ENCODE measurements around the gene SLC15A2. TPM values are rescaled to one million over a fixed set of nuclear protein-coding genes. Genes with fewer than 3 reads are reported as not detected.
"Not testable (repeated sequence)": the region's sequence is repeated elsewhere in the genome, so short reads cannot be mapped to it uniquely, and the experiment has no call there.

SLC15A2 gene
- polyA plus RNA-seq, 3 donors = 0.37 to 5.4 (median 0.62) TPM

DNA sequence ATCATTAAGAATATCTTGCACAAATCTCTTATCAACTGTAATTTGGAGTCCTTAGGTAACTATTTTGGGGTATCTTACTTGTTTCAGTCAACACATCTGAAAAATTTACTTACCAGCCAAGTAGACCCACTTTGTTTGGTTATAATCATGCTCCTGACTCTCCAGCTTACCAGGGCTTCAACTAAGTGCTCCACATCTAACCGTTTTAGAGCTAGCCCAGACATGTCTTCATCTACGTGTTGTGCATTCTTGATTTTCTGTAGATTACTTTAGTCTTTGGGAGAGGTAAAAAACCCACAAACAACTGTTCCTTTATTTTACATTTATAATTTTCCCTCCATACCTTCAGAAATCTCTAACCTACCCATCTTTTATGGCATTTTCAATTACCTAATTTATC lies 41.9 kb upstream of the SLC15A2 start:
- H4K20me1 ChIP-seq (ENCODE audit: insufficient read depth, low read length) = peaks cover 9% of the 10 kb centered on the region
- H3K27me3 Mint-ChIP-seq (ENCODE audit: low read depth in 3 of 3) = no peaks in the 10 kb centered on the region
- H3K4me1 ChIP-seq (ENCODE audit: control insufficient read depth in 1 of 2, insufficient read depth in 2 of 2, low read length in 2 of 2) = no peaks in the 10 kb centered on the region
- H3K9me3 Mint-ChIP-seq = peaks cover 0 to 3% (median 0%) of the 10 kb centered on the region in 7 donors
- no peaks in the 10 kb centered on the region for H3K9me3 ChIP-seq (replicated peaks in 1 of 2; ENCODE audit: control insufficient read depth in 1 of 2, insufficient read depth in 1 of 2, low read length in 2 of 2)
- peaks cover 97% of the 10 kb centered on the region for H3K79me2 ChIP-seq (ENCODE audit: insufficient read depth, low read length)
- WGBS (ENCODE audit: insufficient coverage) = no CpG with 5 or more reads among the region's 2 CpGs
- H3K4me3 ChIP-seq (replicated peaks in 1 of 3; ENCODE audit: low read depth in 2 of 3, low read length in 3 of 3) = no peak overlapping the region
- H3K4me3 Mint-ChIP-seq = no peak overlapping the region
- H3K27ac Mint-ChIP-seq = peak overlapping the region in 1 of 7 donors; percentile 40
- intact Hi-C loops (cut with micrococcal nuclease) = no loop called here
- no peak overlapping the region for H3K9ac ChIP-seq (ENCODE audit: insufficient read depth, low read length, poor library complexity, severe bottlenecking)
- no peak overlapping the region for H2AFZ ChIP-seq (ENCODE audit: insufficient read depth, low read depth, low read length, poor library complexity, severe bottlenecking)
- TF ChIP-seq, protein P1, sequence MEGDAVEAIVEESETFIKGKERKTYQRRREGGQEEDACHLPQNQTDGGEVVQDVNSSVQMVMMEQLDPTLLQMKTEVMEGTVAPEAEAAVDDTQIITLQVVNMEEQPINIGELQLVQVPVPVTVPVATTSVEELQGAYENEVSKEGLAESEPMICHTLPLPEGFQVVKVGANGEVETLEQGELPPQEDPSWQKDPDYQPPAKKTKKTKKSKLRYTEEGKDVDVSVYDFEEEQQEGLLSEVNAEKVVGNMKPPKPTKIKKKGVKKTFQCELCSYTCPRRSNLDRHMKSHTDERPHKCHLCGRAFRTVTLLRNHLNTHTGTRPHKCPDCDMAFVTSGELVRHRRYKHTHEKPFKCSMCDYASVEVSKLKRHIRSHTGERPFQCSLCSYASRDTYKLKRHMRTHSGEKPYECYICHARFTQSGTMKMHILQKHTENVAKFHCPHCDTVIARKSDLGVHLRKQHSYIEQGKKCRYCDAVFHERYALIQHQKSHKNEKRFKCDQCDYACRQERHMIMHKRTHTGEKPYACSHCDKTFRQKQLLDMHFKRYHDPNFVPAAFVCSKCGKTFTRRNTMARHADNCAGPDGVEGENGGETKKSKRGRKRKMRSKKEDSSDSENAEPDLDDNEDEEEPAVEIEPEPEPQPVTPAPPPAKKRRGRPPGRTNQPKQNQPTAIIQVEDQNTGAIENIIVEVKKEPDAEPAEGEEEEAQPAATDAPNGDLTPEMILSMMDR (IDR thresholded peaks at IDR 0.05) = no peak
- no peaks in the 10 kb centered on the region for H3K27me3 ChIP-seq (ENCODE audit: control insufficient read depth in 2 of 2, insufficient read depth in 2 of 2, low read length in 2 of 2)
- H3K36me3 Mint-ChIP-seq = peaks cover 38 to 73% of the 10 kb centered on the region in 2 donors
- DNase-seq = no peak
- peak overlapping the region in 1 of 2 donors; percentile 9 for H3K27ac ChIP-seq (ENCODE audit: low read depth in 1 of 2, low read length in 2 of 2)
- H3K4me1 Mint-ChIP-seq = peaks cover under 1% of the 10 kb centered on the region
- H3K4me2 ChIP-seq (replicated peaks; ENCODE audit: extremely low read depth, low read length, poor library complexity, severe bottlenecking) = no peak overlapping the region
- H3K36me3 ChIP-seq (replicated peaks in 1 of 2; ENCODE audit: control insufficient read depth in 1 of 2, insufficient read depth in 2 of 2, low read length in 2 of 2) = peaks cover 41 to 80% of the 10 kb centered on the region in 2 donors

DNA sequence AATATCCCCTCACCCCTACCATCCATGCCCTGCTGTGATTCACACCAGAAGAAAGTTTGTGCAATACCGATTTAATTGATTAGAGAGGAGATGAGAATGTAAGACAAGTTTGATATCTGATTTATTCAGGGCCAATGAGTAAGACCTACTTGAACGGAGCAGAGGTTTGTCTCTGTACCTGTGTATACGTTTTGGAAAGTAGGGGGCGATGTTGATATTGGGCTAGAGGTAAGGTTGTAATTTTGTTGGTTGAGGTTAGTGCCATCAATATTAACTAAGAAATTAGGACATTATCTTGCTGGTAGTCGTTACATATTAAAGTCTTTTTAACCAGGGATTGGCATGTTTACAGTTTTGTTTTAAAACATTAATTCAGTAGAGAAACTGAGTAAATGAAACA lies 38.6 kb upstream of the SLC15A2 start:
- Mint-ChIP-seq H3K27me3 (ENCODE audit: low read depth in 3 of 3) (no peaks in the 10 kb centered on the region), H3K9me3 (peaks cover 0 to 3% (median 0%) of the 10 kb centered on the region in 7 donors), H3K4me3 (no peak overlapping the region), H3K36me3 (peaks cover 45 to 69% of the 10 kb centered on the region in 2 donors), H3K27ac (peak overlapping the region in 2 of 7 donors; percentile 4 to 52), H3K4me1 (peaks cover 5% of the 10 kb centered on the region)
- Histone ChIP-seq H3K79me2 (ENCODE audit: insufficient read depth, low read length) (peaks cover 92% of the 10 kb centered on the region), H3K4me3 (replicated peaks in 1 of 3; ENCODE audit: low read depth in 2 of 3, low read length in 3 of 3) (no peak overlapping the region), H3K27me3 (ENCODE audit: control insufficient read depth in 2 of 2, insufficient read depth in 2 of 2, low read length in 2 of 2) (no peaks in the 10 kb centered on the region), H3K27ac (ENCODE audit: low read depth in 1 of 2, low read length in 2 of 2) (peak overlapping the region in 1 of 2 donors; percentile 24), H3K4me1 (ENCODE audit: control insufficient read depth in 1 of 2, insufficient read depth in 2 of 2, low read length in 2 of 2) (no peaks in the 10 kb centered on the region), H3K9ac (ENCODE audit: insufficient read depth, low read length, poor library complexity, severe bottlenecking) (no peak overlapping the region), H2AFZ (ENCODE audit: insufficient read depth, low read depth, low read length, poor library complexity, severe bottlenecking) (no peak overlapping the region), H4K20me1 (ENCODE audit: insufficient read depth, low read length) (peaks cover 6% of the 10 kb centered on the region), H3K9me3 (replicated peaks in 1 of 2; ENCODE audit: control insufficient read depth in 1 of 2, insufficient read depth in 1 of 2, low read length in 2 of 2) (no peaks in the 10 kb centered on the region), H3K4me2 (replicated peaks; ENCODE audit: extremely low read depth, low read length, poor library complexity, severe bottlenecking) (no peak overlapping the region), H3K36me3 (replicated peaks in 1 of 2; ENCODE audit: control insufficient read depth in 1 of 2, insufficient read depth in 2 of 2, low read length in 2 of 2) (peaks cover 40 to 70% of the 10 kb centered on the region in 2 donors)
- TF ChIP-seq, protein P1 (IDR thresholded peaks at IDR 0.05) = no peak
- no peak for DNase-seq
- 72% methylated on average over 2 of the region's 5 CpGs for WGBS (ENCODE audit: insufficient coverage)
- intact Hi-C loops (cut with micrococcal nuclease) = no loop called here

DNA sequence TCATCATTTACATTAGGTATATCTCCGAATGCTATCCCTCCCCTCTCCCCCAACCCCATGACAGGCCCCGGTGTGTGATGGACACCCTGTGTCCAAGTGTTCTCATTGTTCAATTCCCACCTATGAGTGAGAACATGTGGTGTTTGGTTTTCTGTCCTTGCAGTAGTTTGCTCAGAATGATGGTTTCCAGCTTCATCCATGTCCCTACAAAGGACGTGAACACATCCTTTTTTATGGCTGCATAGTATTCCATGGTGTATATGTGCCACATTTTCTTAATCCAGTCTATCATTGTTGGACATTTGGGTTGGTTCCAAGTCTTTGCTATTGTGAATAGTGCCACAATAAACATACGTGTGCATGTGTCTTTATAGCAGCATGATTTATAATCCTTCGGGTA lies 36.4 kb upstream of the SLC15A2 start:
- Histone ChIP-seq H3K36me3 (replicated peaks in 1 of 2; ENCODE audit: control insufficient read depth in 1 of 2, insufficient read depth in 2 of 2, low read length in 2 of 2) (peaks cover 32 to 59% of the 10 kb centered on the region in 2 donors), H3K79me2 (ENCODE audit: insufficient read depth, low read length) (peaks cover 86% of the 10 kb centered on the region)
- H3K27me3 ChIP-seq (ENCODE audit: control insufficient read depth in 2 of 2, insufficient read depth in 2 of 2, low read length in 2 of 2); intact Hi-C loops (cut with micrococcal nuclease); H3K9me3 Mint-ChIP-seq; H2AFZ ChIP-seq (ENCODE audit: insufficient read depth, low read depth, low read length, poor library complexity, severe bottlenecking); H3K4me1 Mint-ChIP-seq; DNase-seq; H3K4me3 ChIP-seq (replicated peaks in 1 of 3; ENCODE audit: low read depth in 2 of 3, low read length in 3 of 3); H3K27ac ChIP-seq (ENCODE audit: low read depth in 1 of 2, low read length in 2 of 2); H3K9ac ChIP-seq (ENCODE audit: insufficient read depth, low read length, poor library complexity, severe bottlenecking); H3K27me3 Mint-ChIP-seq (ENCODE audit: low read depth in 3 of 3); H3K4me3 Mint-ChIP-seq; H3K27ac Mint-ChIP-seq; H3K9me3 ChIP-seq (replicated peaks in 1 of 2; ENCODE audit: control insufficient read depth in 1 of 2, insufficient read depth in 1 of 2, low read length in 2 of 2); H3K4me2 ChIP-seq (replicated peaks; ENCODE audit: extremely low read depth, low read length, poor library complexity, severe bottlenecking); H3K4me1 ChIP-seq (ENCODE audit: control insufficient read depth in 1 of 2, insufficient read depth in 2 of 2, low read length in 2 of 2); H4K20me1 ChIP-seq (ENCODE audit: insufficient read depth, low read length): not testable (repeated sequence)
- H3K36me3 Mint-ChIP-seq = peaks cover 55 to 75% of the 10 kb centered on the region in 2 donors
- no CpG with 5 or more reads among the region's 5 CpGs for WGBS (ENCODE audit: insufficient coverage)
